MM.1S (cell line): Measurements from ENCODE around the gene TANC2.
"Not testable (repeated sequence)": the region's sequence is repeated elsewhere in the genome, so short reads cannot be mapped to it uniquely, and the experiment has no call there.

Experiments
- DNase-seq: peaks from one replicate; pipeline ENCODE4 v3.0.0-alpha.2; 2015
- H2AFZ ChIP-seq: fragments of 300-600 bp; sonication (generic); 2 replicates; pipeline ENCODE4 v1.6.0; 2016; ENCODE audit warnings: antibody characterized with exemption, low read length
- H3F3A ChIP-seq: fragments of 300-600 bp; sonication (generic); 2 replicates; pipeline ENCODE4 v1.6.1; 2016; ENCODE audit warnings: mild to moderate bottlenecking, antibody characterized with exemption, low read length, moderate library complexity, mixed read lengths; ENCODE audit not compliant: insufficient read depth
- H3K27ac ChIP-seq: fragments of 300-600 bp; sonication (generic); 2 replicates; pipeline ENCODE4 v1.5.1; 2016; ENCODE audit warnings: mild to moderate bottlenecking, low read length
- H3K27me3 ChIP-seq: fragments of 300-600 bp; sonication (generic); replicated peaks from 2 replicates; pipeline ENCODE4 v1.6.0; 2016; ENCODE audit warnings: low read length; ENCODE audit not compliant: insufficient read depth
- H3K36me3 ChIP-seq: fragments of 300-600 bp; sonication (generic); replicated peaks from 2 replicates; pipeline ENCODE4 v1.6.1; 2016; ENCODE audit warnings: mild to moderate bottlenecking, low read length, mixed read lengths; ENCODE audit not compliant: insufficient read depth
- H3K4me1 ChIP-seq: fragments of 300-600 bp; sonication (generic); 2 replicates; pipeline ENCODE4 v1.6.1; 2016; ENCODE audit warnings: low read length, mixed read lengths
- H3K4me2 ChIP-seq: fragments of 300-600 bp; sonication (generic); 2 replicates; pipeline ENCODE4 v1.6.0; 2016; ENCODE audit warnings: low read depth, low read length
- H3K4me3 ChIP-seq: fragments of 300-600 bp; sonication (generic); 2 replicates; pipeline ENCODE4 v1.5.1; 2016; ENCODE audit warnings: low read length, mixed read lengths
- H3K79me2 ChIP-seq: fragments of 300-600 bp; sonication (generic); 2 replicates; pipeline ENCODE4 v1.6.1; 2016; ENCODE audit warnings: mixed run types, low read length, mixed read lengths
- H3K9ac ChIP-seq: fragments of 300-600 bp; sonication (generic); 2 replicates; pipeline ENCODE4 v1.6.1; 2016; ENCODE audit warnings: low read length, mixed read lengths
- H3K9me2 ChIP-seq: fragments of 300-600 bp; sonication (generic); replicated peaks from 2 replicates; pipeline ENCODE4 v1.6.1; 2016; ENCODE audit warnings: mild to moderate bottlenecking, low read length, mixed read lengths; ENCODE audit not compliant: insufficient read depth
- H3K9me3 ChIP-seq: fragments of 300-600 bp; sonication (generic); replicated peaks from 2 replicates; pipeline ENCODE4 v1.6.1; 2016; ENCODE audit warnings: mild to moderate bottlenecking, low read length, mixed read lengths; ENCODE audit not compliant: insufficient read depth
- H4K20me1 ChIP-seq: fragments of 300-600 bp; sonication (generic); 2 replicates; pipeline ENCODE4 v1.6.1; 2016; ENCODE audit warnings: mild to moderate bottlenecking, low read length, moderate library complexity, mixed read lengths; ENCODE audit not compliant: insufficient read depth
- CTCF ChIP-seq: fragments of 300-600 bp; sonication (generic); IDR thresholded peaks from 2 replicates; pipeline ENCODE4 v1.5.1; 2016; ENCODE audit warnings: antibody characterized with exemption, low read length, mixed read lengths
- EZH2 ChIP-seq: fragments of 300-600 bp; sonication (generic); optimal IDR thresholded peaks from 2 replicates; pipeline ENCODE3; 2017; ENCODE audit warnings: low read depth, mild to moderate bottlenecking, antibody characterized with exemption, low read length, mixed read lengths
- EZH2phosphoT487 ChIP-seq: fragments of 300-600 bp; sonication (generic); IDR thresholded peaks from 2 replicates; pipeline ENCODE4 v1.6.1; 2018; ENCODE audit warnings: antibody characterized with exemption, low read length

Gene TANC2

GRCh38 chr17:62970610-62971009 lies 4.6 kb downstream of the TANC2 start:
- Histone ChIP-seq H3K79me2 (no peaks in the 10 kb centered on the region), H3F3A (no peaks in the 10 kb centered on the region), H3K9ac (no peak overlapping the region), H3K4me1 (peaks cover 12% of the 10 kb centered on the region), H4K20me1 (no peaks in the 10 kb centered on the region), H3K27me3 (peaks cover 6% of the 10 kb centered on the region), H3K4me2 (no peak overlapping the region), H3K36me3 (no peaks in the 10 kb centered on the region), H3K9me3 (no peaks in the 10 kb centered on the region), H2AFZ (no peak overlapping the region), H3K9me2 (no peaks in the 10 kb centered on the region), H3K27ac (no peak overlapping the region), H3K4me3 (no peak overlapping the region)
- TF ChIP-seq EZH2phosphoT487, result no peak
- no peak for DNase-seq

DNA sequence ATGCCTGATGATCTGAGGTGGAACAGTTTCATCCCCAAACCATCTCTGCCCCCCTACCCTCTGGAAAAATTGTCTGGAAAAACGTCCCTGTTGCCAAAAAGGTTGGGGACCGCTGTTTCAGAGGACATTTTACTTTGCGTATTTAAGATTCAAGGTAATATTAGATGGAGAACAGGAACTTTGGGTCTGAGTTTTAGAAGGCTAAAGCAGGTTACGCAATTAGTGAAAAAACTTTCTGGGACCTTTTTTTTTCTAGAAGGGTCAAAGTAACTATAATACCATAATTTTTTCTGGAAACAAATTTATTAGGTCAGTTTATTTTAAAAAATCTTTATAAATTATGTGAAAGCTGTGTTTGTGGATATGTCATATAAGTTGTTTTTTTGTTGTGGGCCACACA lies 5.8 kb downstream of the TANC2 start:
- H3K79me2 ChIP-seq, result no peaks in the 10 kb centered on the region
- no peaks in the 10 kb centered on the region for H3K9me2 ChIP-seq
- H3F3A ChIP-seq, result no peaks in the 10 kb centered on the region
- no peaks in the 10 kb centered on the region for H3K36me3 ChIP-seq
- H3K4me2 ChIP-seq, result no peak overlapping the region
- H3K9ac ChIP-seq, result no peak overlapping the region
- peaks cover 6% of the 10 kb centered on the region for H3K27me3 ChIP-seq
- H3K27ac ChIP-seq, result no peak overlapping the region
- H3K9me3 ChIP-seq, result no peaks in the 10 kb centered on the region
- no peak for TF ChIP-seq EZH2phosphoT487
- TF ChIP-seq EZH2, result no peak
- no peak for TF ChIP-seq CTCF
- H2AFZ ChIP-seq, result no peak overlapping the region
- H3K4me1 ChIP-seq, result peaks cover 12% of the 10 kb centered on the region
- no peak overlapping the region for H3K4me3 ChIP-seq
- no peaks in the 10 kb centered on the region for H4K20me1 ChIP-seq
- no peak for DNase-seq

DNA sequence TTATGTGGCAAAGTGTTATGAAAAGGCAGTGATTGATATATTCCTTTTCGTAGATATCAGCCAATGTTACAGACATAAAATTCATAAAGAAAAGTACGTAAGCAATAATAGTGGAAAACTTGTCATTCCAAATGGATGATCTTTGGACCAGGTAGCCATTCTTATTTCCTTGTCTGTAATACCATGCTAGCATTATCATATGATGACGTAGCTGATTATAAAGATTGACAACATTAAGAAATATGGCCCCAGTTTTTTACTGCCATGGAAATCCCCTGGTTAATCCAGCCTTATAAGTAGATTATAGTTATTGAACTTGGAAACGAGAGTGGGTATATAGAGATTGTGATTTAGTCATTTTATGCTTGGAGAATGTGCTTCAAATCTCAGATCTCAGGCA lies 8.8 kb downstream of the TANC2 start:
- no peaks in the 10 kb centered on the region for H3F3A ChIP-seq
- H2AFZ ChIP-seq, result no peak overlapping the region
- DNase-seq, result no peak
- H3K9me2 ChIP-seq, result no peaks in the 10 kb centered on the region
- no peaks in the 10 kb centered on the region for H3K27me3 ChIP-seq
- H3K36me3 ChIP-seq, result no peaks in the 10 kb centered on the region
- H3K4me2 ChIP-seq, result no peak overlapping the region
- TF ChIP-seq EZH2 (no peak), EZH2phosphoT487 (no peak), CTCF (no peak)
- H3K4me3 ChIP-seq, result no peak overlapping the region
- H4K20me1 ChIP-seq, result no peaks in the 10 kb centered on the region
- H3K9me3 ChIP-seq, result no peaks in the 10 kb centered on the region
- H3K79me2 ChIP-seq, result no peaks in the 10 kb centered on the region
- H3K4me1 ChIP-seq, result no peaks in the 10 kb centered on the region
- no peak overlapping the region for H3K9ac ChIP-seq
- no peak overlapping the region for H3K27ac ChIP-seq

- Histone ChIP-seq H3K36me3 (no peaks in the 10 kb centered on the region), H3K79me2 (no peaks in the 10 kb centered on the region), H3F3A (no peaks in the 10 kb centered on the region)
Measured at GRCh38 chr17:62975206-62975605, 9.2 kb downstream of the TANC2 start.

DNA sequence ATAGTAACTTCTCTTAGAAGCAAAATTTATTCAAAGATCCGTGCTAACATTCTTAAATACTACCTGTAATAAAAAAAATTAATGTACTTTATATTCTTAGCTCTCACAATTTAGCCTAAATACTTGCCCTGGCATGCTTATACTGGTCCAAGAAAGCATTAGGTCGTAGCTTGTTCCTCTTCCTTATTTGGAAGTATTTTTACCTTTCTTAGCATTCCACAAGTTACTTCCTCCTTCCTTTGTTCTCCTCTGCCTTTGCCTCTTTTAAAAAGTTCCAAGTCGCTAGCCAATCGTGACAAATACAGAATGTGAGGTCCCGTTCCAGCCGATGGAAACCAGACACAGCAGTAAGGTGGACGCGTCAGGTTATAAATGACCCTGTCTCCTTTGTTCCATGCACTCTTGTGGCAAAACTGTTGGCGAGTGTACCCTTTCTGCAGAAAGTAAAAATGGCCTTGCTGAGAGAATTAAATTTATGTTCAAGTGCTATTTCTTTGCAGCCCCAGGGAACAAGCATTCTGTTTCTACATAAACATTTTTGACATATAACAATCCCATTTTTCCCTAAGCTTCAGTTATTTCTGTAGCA lies 10.7 kb downstream of the TANC2 start:
- not testable (repeated sequence) for H3K4me3 ChIP-seq, H3K4me1 ChIP-seq, H3K9me2 ChIP-seq, H3K27me3 ChIP-seq, H3F3A ChIP-seq, H3K9ac ChIP-seq, H4K20me1 ChIP-seq, H2AFZ ChIP-seq, H3K9me3 ChIP-seq, H3K27ac ChIP-seq, H3K79me2 ChIP-seq, H3K36me3 ChIP-seq, DNase-seq, H3K4me2 ChIP-seq

More at GRCh38 chr17:62975206-62975605, 9.2 kb downstream of the TANC2 start:
- Histone ChIP-seq H3K4me2 (no peak overlapping the region), H3K9me3 (no peaks in the 10 kb centered on the region), H3K27ac (no peak overlapping the region), H3K9ac (no peak overlapping the region), H3K4me3 (no peak overlapping the region), H2AFZ (no peak overlapping the region), H4K20me1 (no peaks in the 10 kb centered on the region), H3K9me2 (no peaks in the 10 kb centered on the region), H3K4me1 (no peaks in the 10 kb centered on the region), H3K27me3 (no peaks in the 10 kb centered on the region)
- DNase-seq, result no peak
- TF ChIP-seq EZH2phosphoT487 (no peak), EZH2 (no peak), CTCF (no peak)
